Measurements from ENCODE around the gene TNFAIP3.

Gene TNFAIP3

GRCh38 chr6:137845460-137845859, 21.6 kb upstream of the TNFAIP3 start:
- no peak for DNase-seq

DNA sequence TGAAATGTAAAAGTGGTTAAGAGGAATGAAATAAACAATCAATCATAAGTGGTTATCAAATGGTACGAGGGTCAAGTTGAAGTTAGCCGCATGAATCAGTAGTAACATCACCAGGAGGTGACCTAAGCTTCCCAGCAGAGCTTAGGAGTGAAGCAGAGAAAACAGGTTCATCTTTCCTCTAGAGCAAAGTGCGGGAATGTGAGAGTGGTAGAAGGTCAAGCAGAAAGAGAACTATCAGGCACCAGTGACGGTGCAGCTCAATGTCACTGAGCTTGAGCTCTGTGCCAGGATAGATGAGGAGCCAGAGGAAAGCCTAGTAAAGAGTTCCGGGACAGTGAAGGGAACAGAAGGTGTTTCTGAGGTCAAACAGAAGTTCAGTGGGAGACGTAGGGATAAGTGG, 20.8 kb upstream of the TNFAIP3 start:
- no peak for DNase-seq

GRCh38 chr6:137846772-137847313, 20.2 kb upstream of the TNFAIP3 start:
- DNase-seq, result peak; percentile 81

- no peak for DNase-seq
Measured at GRCh38 chr6:137847748-137848147, 19.3 kb upstream of the TNFAIP3 start.

- no peak for DNase-seq
Measured at GRCh38 chr6:137848672-137849071, 18.4 kb upstream of the TNFAIP3 start.

DNA sequence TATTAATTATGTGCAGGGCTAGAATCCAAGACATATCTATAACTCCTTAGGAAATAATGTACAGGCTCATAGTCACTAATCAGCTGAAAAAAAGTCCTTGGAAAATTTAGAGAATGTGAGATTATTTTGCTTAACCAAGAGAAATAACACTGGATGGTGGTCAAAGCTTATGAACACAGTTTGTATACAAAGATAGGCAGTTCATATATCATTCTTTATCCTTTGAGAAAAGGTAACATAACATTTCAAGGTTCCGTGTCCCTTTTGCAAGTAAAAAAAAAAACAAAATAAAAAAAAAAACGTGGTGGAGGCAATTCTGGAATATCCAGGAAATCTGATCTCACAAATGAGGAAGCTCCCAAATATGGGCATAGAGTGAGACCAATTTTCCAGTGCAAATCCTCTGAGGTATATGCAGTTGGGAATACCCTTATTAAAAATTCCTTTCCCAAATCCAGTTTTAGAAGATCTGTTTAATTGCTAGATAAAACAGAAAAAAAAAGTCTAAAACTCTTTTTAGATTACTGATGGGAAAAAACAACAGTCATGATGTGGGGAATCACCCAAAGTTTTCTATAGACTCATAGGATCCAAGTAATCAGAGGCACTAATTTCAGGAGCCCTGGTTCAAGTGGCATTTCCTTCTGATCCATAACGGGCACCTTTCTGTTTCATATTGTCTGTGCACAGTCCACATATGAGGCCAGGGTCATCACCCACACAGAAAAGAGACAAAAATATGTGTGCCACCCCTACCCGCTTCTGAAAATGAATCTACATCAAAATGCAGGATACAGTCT, 17.7 kb upstream of the TNFAIP3 start:
- no peak for DNase-seq

- DNase-seq, result no peak
Measured at GRCh38 chr6:137849981-137850714, 16.9 kb upstream of the TNFAIP3 start.

GRCh38 chr6:137850816-137851602, 16.1 kb upstream of the TNFAIP3 start:
- no peak for DNase-seq

- no peak for DNase-seq
Measured at GRCh38 chr6:137851669-137852068, 15.4 kb upstream of the TNFAIP3 start.

- no peak for DNase-seq
Measured at GRCh38 chr6:137852346-137852745, 14.7 kb upstream of the TNFAIP3 start.

GRCh38 chr6:137852811-137853210, 14.2 kb upstream of the TNFAIP3 start:
- no peak for DNase-seq

DNA sequence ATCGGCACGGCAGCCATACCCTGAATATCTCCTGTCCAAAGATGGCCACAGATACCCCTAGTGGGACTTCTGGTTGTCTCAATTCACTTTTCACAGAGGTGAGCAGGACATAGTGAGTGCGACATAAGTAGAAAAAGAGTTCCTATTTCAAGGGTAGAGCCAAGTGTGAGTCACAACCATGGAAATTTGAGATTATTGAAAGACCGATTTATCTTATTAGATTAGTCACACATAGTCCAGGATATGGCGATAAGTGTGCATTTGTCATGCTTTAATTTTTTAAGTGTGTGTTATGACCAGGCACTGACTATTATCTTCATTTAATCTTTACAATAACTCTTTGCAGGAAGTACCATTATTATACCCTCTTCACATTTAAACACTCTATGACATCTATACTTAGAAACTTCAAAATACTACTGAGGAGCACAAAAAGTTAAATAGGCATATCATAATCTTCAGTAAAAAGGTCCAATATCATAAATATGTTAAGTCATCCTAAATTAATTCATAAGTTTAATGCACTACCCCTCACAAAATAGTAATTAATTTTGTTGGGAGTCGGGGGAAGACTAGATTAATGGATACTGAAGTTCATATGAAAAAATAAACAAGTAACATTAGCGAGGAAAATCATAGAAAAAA, 13.4 kb upstream of the TNFAIP3 start:
- no peak for DNase-seq

DNA sequence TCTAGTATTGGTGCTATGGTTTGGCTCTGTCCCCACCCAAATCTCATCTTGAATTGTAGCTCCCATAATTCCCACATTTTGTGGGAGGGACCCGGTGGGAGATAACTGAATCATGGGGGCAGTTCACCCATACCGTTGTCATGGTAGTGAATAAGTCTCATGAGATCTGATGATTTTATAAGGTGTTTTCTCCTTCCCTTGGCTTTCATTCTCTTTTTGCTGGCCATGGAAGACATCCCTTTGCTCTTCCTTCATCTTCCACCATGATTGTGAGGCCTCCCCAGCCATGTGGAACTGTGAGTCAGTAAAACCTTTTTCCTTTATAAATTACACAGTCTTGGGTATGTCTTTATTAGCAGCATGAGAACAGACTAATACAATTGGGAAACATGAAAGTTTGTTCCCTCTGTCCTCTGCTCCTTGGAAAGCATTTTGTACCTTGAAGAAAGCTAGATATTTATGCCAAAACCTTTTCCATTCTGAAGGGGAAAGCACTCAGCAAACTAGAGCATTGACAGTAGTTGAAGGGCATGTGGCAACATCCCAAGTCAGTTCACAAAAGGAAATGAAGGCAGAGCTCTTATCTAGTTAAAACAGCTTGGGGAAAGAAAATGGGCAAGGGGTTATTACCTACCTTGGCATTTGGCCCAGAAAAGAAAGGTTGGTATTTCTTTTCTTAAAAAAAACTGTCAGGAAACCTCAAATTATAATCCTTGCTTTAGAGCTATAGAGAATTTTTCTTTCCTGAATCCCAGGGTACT, 10.7 kb upstream of the TNFAIP3 start:
- DNase-seq, result no peak

DNA sequence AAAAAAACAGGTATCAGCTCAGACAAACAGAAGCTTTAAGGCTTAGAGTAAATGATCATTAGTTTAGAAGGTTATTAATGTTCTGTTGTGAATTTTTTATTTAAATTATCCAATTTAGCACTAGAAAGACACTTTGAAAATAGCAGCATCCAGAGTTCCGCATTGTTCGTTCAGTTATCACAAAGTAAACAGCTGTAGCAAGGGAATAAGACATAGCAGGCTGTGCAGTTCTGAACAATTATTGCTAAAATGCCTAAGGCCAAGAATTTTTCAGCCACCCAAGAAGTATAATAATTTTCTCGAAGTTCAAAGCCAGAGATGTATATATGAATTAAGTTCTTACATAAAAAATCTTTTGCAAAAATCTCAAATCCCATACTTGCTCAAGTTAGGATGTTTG, 8.0 kb upstream of the TNFAIP3 start:
- no peak for DNase-seq

- no peak for DNase-seq
Measured at GRCh38 chr6:137860394-137861005, 6.6 kb upstream of the TNFAIP3 start.

DNA sequence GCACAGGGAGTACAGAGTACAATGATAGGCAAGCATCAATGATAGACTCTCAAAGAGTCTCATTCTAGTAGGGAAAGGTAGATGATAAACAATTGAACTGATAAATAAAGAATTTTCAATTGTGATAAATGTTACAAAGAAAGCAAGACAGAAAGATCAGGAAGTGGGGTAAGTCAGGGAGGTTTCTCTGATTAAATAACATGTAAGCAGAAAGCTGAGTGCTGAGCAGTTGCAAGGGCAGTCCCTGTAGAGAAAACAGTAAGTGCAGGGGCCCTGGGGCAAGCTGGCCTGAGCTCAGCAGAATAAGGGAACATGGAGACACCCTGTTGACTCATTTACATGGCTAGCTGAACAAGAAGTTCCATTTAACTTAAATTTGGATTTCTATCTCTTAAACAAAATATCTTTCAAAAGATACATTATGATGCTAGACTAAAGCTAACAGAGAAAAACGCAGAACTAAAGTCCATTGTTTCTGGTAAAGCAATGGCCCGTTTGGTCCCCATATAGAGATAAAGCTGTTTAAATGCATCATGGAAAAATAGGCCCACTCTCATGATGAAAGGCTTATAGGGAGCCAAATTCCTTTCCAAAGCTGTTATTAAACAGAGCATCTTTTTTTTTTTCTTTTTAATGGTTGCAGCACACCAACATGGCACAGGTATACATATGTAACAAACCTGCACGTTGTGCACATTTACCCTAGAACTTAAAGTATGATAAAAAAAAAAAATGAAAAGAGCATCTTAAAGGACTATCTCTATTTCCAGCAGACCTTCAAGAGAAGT, 5.3 kb upstream of the TNFAIP3 start:
- DNase-seq, result no peak

DNA sequence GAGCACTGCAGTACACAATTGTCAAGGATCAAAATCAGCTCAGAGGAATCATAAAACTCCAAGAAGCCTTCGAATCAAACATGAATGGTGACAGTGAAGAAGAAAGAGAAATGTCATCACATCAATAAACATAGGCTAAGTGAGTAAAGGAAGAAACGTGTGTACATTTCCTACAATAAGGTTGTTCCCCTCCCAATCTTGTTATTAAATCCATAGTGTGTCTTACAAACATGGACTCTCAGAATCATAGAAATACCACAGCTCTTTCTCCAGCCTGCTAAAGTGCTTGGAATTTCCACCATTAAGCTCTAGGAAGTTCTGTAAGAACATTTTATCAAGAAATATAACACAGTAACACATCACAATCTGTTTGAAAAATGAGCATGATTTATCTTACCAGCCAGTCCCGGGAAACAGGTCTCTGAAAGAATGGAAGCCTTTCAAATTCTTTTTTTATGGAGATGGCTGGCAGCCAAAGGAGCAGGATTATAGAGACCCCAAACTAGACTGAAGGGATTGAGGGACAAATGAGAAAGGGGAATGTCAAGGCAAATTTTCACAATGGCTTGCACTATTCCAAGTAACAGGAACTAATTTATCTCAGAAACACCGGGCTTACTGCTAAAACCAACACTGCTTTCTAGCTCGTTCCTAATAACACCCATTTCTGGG, 4.5 kb upstream of the TNFAIP3 start:
- no peak for DNase-seq

DNA sequence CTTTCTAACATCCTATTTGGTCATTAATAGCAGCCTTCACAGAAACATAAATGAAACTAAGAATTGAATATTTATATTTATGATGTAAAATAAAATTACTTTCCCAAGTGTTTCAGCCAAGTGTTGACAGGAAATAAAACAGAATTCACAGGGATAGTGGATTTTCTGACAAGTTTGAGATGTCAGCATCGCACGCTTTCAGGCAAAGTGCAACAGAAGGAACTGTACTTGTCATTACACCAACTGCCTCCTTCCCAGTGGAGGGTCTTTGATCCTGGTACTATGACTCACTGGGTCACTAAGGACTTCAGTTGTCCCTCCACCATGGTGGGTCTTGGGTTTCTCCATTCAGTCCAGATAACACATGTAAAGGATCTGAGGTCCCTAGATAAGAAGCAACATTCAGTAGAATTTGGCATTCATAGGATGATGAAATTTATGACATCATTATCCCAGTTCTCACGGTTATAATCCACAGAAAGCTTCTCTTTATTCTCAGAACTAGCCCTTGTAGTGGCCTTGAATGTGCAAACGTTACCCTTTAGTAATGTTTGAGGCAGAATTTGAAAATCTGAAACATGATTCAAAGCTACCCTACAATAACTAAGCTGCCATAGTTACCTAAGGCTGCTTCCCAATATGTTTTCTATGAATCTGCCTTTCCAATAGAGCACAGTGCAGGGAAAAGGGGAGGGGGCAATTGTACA, 3.8 kb upstream of the TNFAIP3 start:
- DNase-seq, result no peak

- DNase-seq, result no peak
Measured at GRCh38 chr6:137864812-137865508, 2.1 kb upstream of the TNFAIP3 start.
